ENCODE measurements around the gene CKS2. TPM values are rescaled to one million over a fixed set of nuclear protein-coding genes. Genes with fewer than 3 reads are reported as not detected.

The CKS2 gene
- total RNA-seq, 1 experiment from 2014 or later = 260 TPM

GRCh38 chr9:89365532-89365912, 54.5 kb downstream of the CKS2 start:
- H3K27ac ChIP-seq = no peak overlapping the region
- no peak for TF ChIP-seq EZH2 (IDR thresholded peaks at IDR 0.05; ENCODE audit: low read depth)
- no peak for TF ChIP-seq CTCF (conservative IDR thresholded peaks at IDR 0.05)
- no peaks in the 10 kb centered on the region for H3K4me1 ChIP-seq (replicated peaks; ENCODE audit: insufficient read depth)
- ChIA-PET CTCF (no interaction called here), POLR2A (ENCODE audit: unreplicated experiment) (no interaction called here)
- H4K20me1 ChIP-seq (ENCODE audit: insufficient read depth) = no peaks in the 10 kb centered on the region
- no peaks in the 10 kb centered on the region for H3K79me2 ChIP-seq (ENCODE audit: low read depth)
- H3K4me2 ChIP-seq = no peak overlapping the region
- BruUV-seq (replicated peaks) = TSS peak; percentile 19
- no peaks in the 10 kb centered on the region for H3K36me3 ChIP-seq (ENCODE audit: low read depth)
- H3F3A ChIP-seq (ENCODE audit: insufficient read depth, low read depth) = 0 out of 2 replicates have a peak, but pooled peaks cover 7% of the 10 kb centered on the region
- H2AFZ ChIP-seq = no peak overlapping the region
- no peaks in the 10 kb centered on the region for H3K9me2 ChIP-seq (ENCODE audit: insufficient read depth)
- no peaks in the 10 kb centered on the region for H3K27me3 ChIP-seq (ENCODE audit: insufficient read depth, low read depth)
- DNase-seq = no peak
- H3K4me3 ChIP-seq = no peak overlapping the region
- intact Hi-C loops (cut with micrococcal nuclease; ENCODE audit: unreplicated experiment) = no loop called here
- no peaks in the 10 kb centered on the region for H3K9me3 ChIP-seq (ENCODE audit: insufficient read depth, low read depth)

Small RNA genes lying within 50 kb of the gene (microRNA-seq; reads per million reads assigned to microRNA genes)
- gene MIR3153 (ENCODE audit: borderline number of aligned reads, borderline replicate concordance) = not detected

Other genes with a start within 250 kb of the CKS2 start
- 12.9 and 15.9 TPM in 2 replicates for gene SHC3, start 132.4 kb upstream of the CKS2 start, total RNA-seq (2021)
- 33.3 and 41.4 TPM in 2 replicates for gene SECISBP2, start 7.3 kb downstream of the CKS2 start, total RNA-seq (2021)
- 48.4 and 58.3 TPM in 2 replicates for gene SEMA4D, start 186.9 kb downstream of the CKS2 start, total RNA-seq (2021)